Measurements from ENCODE around the gene WASHC4. TPM values are rescaled to one million over a fixed set of nuclear protein-coding genes. Genes with fewer than 3 reads are reported as not detected.
A peak's percentile ranks its signal among the peaks of the same experiment; 100 is the strongest.

WASHC4 gene
- polyA plus RNA-seq (2013, experiment 1 of 2; ENCODE audit: insufficient read length): 39.2 TPM
- polyA plus RNA-seq (2013, experiment 2 of 2; ENCODE audit: insufficient read length): 46.0 TPM

GRCh38 chr12:105107494-105108371, at the start of gene WASHC4:
TSS of gene WASHC4 (plus strand) at chr12:105107731. CDS start at chr12:105107801, 70 bp downstream.
- DNase-seq: peak; percentile 94

- DNase-seq: no peak
Observed at GRCh38 chr12:105060715-105061378, 46.7 kb upstream of the WASHC4 start.

- DNase-seq: no peak
Observed at GRCh38 chr12:105064564-105065178, 42.9 kb upstream of the WASHC4 start.

GRCh38 chr12:105067511-105068031, 40.0 kb upstream of the WASHC4 start:
- no peak for DNase-seq

- no peak for DNase-seq
Observed at GRCh38 chr12:105069936-105070702, 37.4 kb upstream of the WASHC4 start.

- DNase-seq: no peak
Observed at GRCh38 chr12:105071981-105072380, 35.5 kb upstream of the WASHC4 start.

GRCh38 chr12:105072888-105073488, 34.5 kb upstream of the WASHC4 start:
- no peak for DNase-seq

- peak; percentile 66 for DNase-seq
Observed at GRCh38 chr12:105076098-105076497, 31.4 kb upstream of the WASHC4 start.

- no peak for DNase-seq
Observed at GRCh38 chr12:105076913-105077312, 30.6 kb upstream of the WASHC4 start.

- peak; percentile 27 for DNase-seq
Observed at GRCh38 chr12:105077435-105077834, 30.1 kb upstream of the WASHC4 start.

GRCh38 chr12:105078712-105079570, 28.6 kb upstream of the WASHC4 start:
- DNase-seq: no peak

- DNase-seq: peak; percentile 37
Observed at GRCh38 chr12:105083031-105083430, 24.5 kb upstream of the WASHC4 start.

GRCh38 chr12:105083551-105084105, 23.9 kb upstream of the WASHC4 start:
- peak; percentile 92 for DNase-seq

- peak; percentile 94 for DNase-seq
Observed at GRCh38 chr12:105084251-105085250, 23.0 kb upstream of the WASHC4 start, which contains the start of gene ALDH1L2. TSS of gene ALDH1L2 (minus strand) at chr12:105084458. CDS start at chr12:105084436, 22 bp downstream.

GRCh38 chr12:105085501-105085900, 22.0 kb upstream of the WASHC4 start:
- no peak for DNase-seq

- no peak for DNase-seq
Observed at GRCh38 chr12:105089817-105090216, 17.7 kb upstream of the WASHC4 start.

GRCh38 chr12:105090361-105090760, 17.2 kb upstream of the WASHC4 start:
- DNase-seq: no peak

- DNase-seq: no peak
Observed at GRCh38 chr12:105091476-105092206, 15.9 kb upstream of the WASHC4 start.
